AG08396 (cell line): Measurements from ENCODE around the gene STX7.
A peak's percentile ranks its signal among the peaks of the same experiment; 100 is the strongest.

ENCODE experiments used
- DNase-seq: peaks from one replicate; pipeline ENCODE4 v3.0.0; 2012; ENCODE audit warnings: low spot score, mixed read lengths

Gene STX7

DNA sequence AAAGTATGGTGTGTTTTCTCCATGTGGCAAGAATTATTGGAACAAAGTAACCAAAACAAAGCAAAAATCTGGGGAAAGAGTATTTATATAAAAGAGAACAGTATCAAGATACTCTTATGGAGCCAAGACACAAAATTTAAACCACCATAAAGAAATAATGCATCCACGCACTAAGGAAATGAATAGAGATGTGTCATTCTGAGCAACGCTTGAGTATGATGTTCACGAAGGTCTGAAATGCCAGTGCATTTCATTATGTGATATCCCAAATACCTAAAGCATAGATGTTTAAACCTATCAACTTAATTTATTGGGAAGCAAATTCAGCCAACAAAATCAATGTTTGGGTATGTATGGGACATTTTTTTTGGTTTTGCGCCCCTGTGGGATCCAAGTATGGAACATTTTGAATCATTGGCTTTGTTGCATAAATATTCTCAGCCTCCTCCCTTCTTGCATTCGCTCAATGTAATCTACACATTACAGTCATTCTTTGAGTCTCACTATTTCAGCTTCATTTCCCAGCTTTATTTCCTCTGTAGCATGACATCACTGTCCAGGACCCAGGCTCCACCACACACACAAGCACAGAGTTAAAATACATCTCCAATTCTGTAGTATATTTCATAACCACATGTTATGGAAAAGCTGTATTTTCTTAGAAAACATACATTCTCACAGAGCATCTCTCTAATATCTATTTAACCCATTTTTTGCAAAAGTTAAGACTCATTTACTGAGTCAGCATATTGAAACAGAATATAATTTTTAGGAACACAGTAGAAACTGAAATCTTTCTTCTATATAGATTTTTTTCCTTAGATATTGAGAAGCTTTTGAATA is 100.0 kb downstream of the STX7 start:
- DNase-seq, result no peak

DNA sequence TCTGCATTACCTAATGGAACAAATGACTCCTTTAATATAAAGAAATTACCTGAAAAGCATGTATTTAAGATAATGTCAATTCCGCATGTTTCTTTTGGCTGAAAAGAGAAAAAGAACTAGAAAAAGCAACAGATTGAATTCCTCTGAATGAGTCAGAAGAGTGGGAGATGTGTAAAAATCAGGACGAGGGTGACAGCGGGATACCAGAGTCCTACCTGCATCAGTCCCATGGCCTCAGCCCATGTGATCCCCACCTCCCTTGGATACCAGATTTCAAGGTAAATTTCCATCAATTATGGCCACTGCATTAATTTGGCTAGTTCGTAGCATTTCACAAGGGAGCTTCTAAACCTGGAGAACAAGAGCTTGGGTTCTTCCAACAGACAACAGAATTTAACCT is 101.6 kb downstream of the STX7 start:
- no peak for DNase-seq

DNA sequence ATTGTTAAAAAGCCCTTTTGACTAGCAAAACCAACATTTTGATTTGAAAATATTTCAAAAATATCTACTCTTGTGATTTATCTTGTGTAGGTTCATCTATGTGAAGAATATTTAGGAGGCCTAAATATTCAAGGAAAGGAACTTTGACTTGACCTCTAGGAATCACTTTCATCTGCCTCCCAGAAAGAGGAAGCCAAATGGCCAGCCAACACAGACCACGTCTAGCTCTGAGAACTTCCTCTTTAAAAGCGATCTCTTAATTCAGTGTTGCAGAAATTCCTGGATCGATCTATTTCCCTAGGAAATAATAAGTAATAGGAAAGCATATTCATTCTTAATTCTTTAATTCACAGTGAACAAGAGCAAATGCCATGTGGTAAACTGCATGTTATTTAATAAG is 102.1 kb downstream of the STX7 start:
- no peak for DNase-seq

GRCh38 chr6:132405143-132405915 is 107.6 kb downstream of the STX7 start:
- peak; percentile 33 for DNase-seq

GRCh38 chr6:132404736-132405135 is 108.2 kb downstream of the STX7 start:
- peak; percentile 21 for DNase-seq

DNA sequence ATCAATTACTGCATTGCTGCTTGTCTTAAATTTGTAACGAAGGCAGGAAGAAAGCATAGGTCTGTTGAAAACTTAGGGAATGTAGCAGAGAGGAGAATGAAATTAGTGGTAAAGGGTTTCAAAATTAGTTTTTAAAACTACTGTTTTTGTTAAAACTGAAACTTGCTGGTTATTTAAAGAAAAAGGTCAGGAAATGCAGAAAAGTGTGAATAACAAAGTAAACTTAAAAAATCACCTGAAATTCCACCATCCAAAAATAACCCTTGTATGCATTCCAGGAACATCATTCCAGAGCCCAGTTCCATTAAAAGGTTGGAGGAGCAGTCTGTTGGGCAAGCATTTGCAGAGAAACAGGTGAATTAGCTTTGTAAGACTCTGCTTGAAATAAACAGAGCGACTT is 108.6 kb downstream of the STX7 start:
- DNase-seq, result no peak

- no peak for DNase-seq
Observed at GRCh38 chr6:132401618-132402285, 111.2 kb downstream of the STX7 start.

- peak; percentile 83 for DNase-seq
Observed at GRCh38 chr6:132400883-132401617, 111.9 kb downstream of the STX7 start, which contains the start of gene MOXD1. TSS of gene MOXD1 (minus strand) at chr6:132401475. CDS start at chr6:132401426, 49 bp downstream.

- no peak for DNase-seq
Observed at GRCh38 chr6:132400555-132400882, 112.4 kb downstream of the STX7 start.

- DNase-seq, result peak; percentile 28
Observed at GRCh38 chr6:132399376-132400074, 113.4 kb downstream of the STX7 start.
